GM23248 (cell line): ENCODE data around the gene SLC15A3.

Source experiments
- EZH2 ChIP-seq: fragments of 200-600 bp; sonication (generic); IDR thresholded peaks from 2 replicates; pipeline ENCODE4 v1.6.1; 2018; ENCODE audit warnings: antibody characterized with exemption, mild to moderate bottlenecking; ENCODE audit not compliant: insufficient read depth, poor library complexity, severe bottlenecking
- EZH2phosphoT487 ChIP-seq: fragments of 200-600 bp; sonication (generic); IDR thresholded peaks from 2 replicates; pipeline ENCODE4 v1.6.1; 2018; ENCODE audit warnings: antibody characterized with exemption, moderate library complexity, mild to moderate bottlenecking, low read depth; ENCODE audit not compliant: insufficient read depth

- no peak for TF ChIP-seq EZH2phosphoT487
- TF ChIP-seq EZH2, result no peak
Observed at GRCh38 chr11:60985991-60986915, 34.3 kb upstream of the SLC15A3 start.
